ENCODE results near the gene ATAD3B.

The ATAD3B gene

GRCh38 chr1:1438531-1439381 lies 32.8 kb upstream of the ATAD3B start:
- TF ChIP-seq ZNF2 (tag by site-specific recombination; IDR thresholded peaks at IDR 0.05): no peak
- H3K9me3 ChIP-seq (ENCODE audit: control insufficient read depth, insufficient read depth, low read depth, low read length): no peaks in the 10 kb centered on the region
- H3K27ac ChIP-seq (ENCODE audit: extremely low read depth, low read depth, low read length): no peak overlapping the region
- H3K4me3 ChIP-seq (ENCODE audit: low read depth, low read length): no peak overlapping the region
- ChIA-PET POLR2A (no interaction called here), CTCF (interaction anchor here (0.7 to 1.0 kb wide), 3 partner anchors 20 to 423 kb away, joined by 3 to 5 read pairs (median 3); partner anchors contain the start of gene MRPL20)
- peaks cover 0 to 9% of the 10 kb centered on the region in 2 experiments; a peak in 1 of 3 replicates for H3K36me3 ChIP-seq (ENCODE audit: control insufficient read depth in 2 of 2, insufficient read depth in 1 of 2, low read length in 2 of 2)
- H3K4me1 ChIP-seq (ENCODE audit: control insufficient read depth, insufficient read depth, low read length): no peaks in the 10 kb centered on the region

- Histone ChIP-seq H3K4me1 (ENCODE audit: control insufficient read depth, insufficient read depth, low read length) (no peaks in the 10 kb centered on the region), H3K36me3 (ENCODE audit: control insufficient read depth in 2 of 2, insufficient read depth in 1 of 2, low read length in 2 of 2) (peaks cover 0 to 9% of the 10 kb centered on the region in 2 experiments; a peak in 1 of 3 replicates), H3K9me3 (ENCODE audit: control insufficient read depth, insufficient read depth, low read depth, low read length) (no peaks in the 10 kb centered on the region), H3K4me3 (ENCODE audit: low read depth, low read length) (no peak overlapping the region), H3K27ac (ENCODE audit: extremely low read depth, low read depth, low read length) (no peak overlapping the region)
- CTCF ChIA-PET: interaction anchor here (0.7 to 2.9 kb wide), 4 partner anchors 11 to 424 kb away, joined by 3 to 14 read pairs (median 4); no protein-coding TSS in a partner anchor
- TF ChIP-seq ZFP37 (tag by site-specific recombination; IDR thresholded peaks at IDR 0.05): no peak
- TF ChIP-seq ZNF366 (tag by site-specific recombination; conservative IDR thresholded peaks at IDR 0.05): no peak
- TF ChIP-seq TCF7L2 (IDR thresholded peaks at IDR 0.05; ENCODE audit: borderline replicate concordance, low read depth, low read length): no peak
- no peak for TF ChIP-seq ZNF555 (tag by site-specific recombination; conservative IDR thresholded peaks at IDR 0.05)
- TF ChIP-seq ZNF121 (tag by site-specific recombination; IDR thresholded peaks at IDR 0.05): no peak
- TF ChIP-seq ZSCAN5A (tag by site-specific recombination; IDR thresholded peaks at IDR 0.05): no peak
- TF ChIP-seq ZNF174 (tag by site-specific recombination; IDR thresholded peaks at IDR 0.05): no peak
- TF ChIP-seq ZNF549 (tag by site-specific recombination; IDR thresholded peaks at IDR 0.05): no peak
- no peak for TF ChIP-seq WT1 (tag by site-specific recombination; IDR thresholded peaks at IDR 0.05)
- TF ChIP-seq ZNF132 (tag by site-specific recombination; IDR thresholded peaks at IDR 0.05; ENCODE audit: borderline replicate concordance): no peak
- TF ChIP-seq PRDM4 (tag by site-specific recombination; IDR thresholded peaks at IDR 0.05): no peak
- no peak for TF ChIP-seq ZNF18 (tag by site-specific recombination; IDR thresholded peaks at IDR 0.05)
- no peak for TF ChIP-seq GLI4 (tag by site-specific recombination; IDR thresholded peaks at IDR 0.05)
- no peak for TF ChIP-seq ZNF23 (tag by site-specific recombination; IDR thresholded peaks at IDR 0.05; ENCODE audit: borderline replicate concordance)
- no peak for TF ChIP-seq ZNF280D (tag by site-specific recombination; IDR thresholded peaks at IDR 0.05)
- no peak for TF ChIP-seq ZNF692 (tag by site-specific recombination; IDR thresholded peaks at IDR 0.05)
- no peak for TF ChIP-seq ZNF792 (tag by site-specific recombination; IDR thresholded peaks at IDR 0.05)
- TF ChIP-seq SALL2 (tag by site-specific recombination; IDR thresholded peaks at IDR 0.05; ENCODE audit: borderline replicate concordance): no peak
- POLR2A ChIA-PET: no interaction called here
Measured at GRCh38 chr1:1439546-1440261, 31.9 kb upstream of the ATAD3B start.

All from HEK293 (cell line).